ENCODE data around the gene GALNT10. TPM values are rescaled to one million over a fixed set of nuclear protein-coding genes. Genes with fewer than 3 reads are reported as not detected.

Gene GALNT10
- total and polyA plus RNA-seq, 10 of the 15 experiments (the other 5 are each of a cell fraction or from before 2014, with no cell fraction given) = 3.9 to 35.4 (median 15.5) TPM

DNA sequence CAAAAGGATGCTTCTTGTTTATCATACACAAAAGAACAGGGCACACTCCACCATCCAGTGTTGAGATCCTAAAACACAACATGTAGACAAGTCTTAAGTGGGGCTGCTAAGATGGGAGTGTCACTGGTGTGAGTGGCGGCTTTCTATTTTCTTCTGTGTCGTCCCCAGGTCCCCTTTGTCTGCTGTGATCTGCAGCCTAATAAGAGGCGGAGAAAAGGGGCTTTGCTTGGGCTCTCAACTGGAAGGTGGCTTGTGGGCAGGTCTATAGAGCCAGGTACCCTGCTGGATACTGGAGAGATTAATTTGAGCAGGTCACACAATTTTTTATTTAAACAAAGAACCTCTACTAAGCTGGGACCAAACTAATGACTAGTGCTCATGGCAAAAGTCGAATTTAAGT, 129.2 kb downstream of the GALNT10 start:
- H2AFZ ChIP-seq (ENCODE audit: control insufficient read depth, low read depth, low read length) = no peak overlapping the region
- ChIA-PET CTCF (no interaction called here), SMC1A (ENCODE audit: uncharacterized antibody, unreplicated experiment) (no interaction called here), RAD21 (ENCODE audit: unreplicated experiment) (no interaction called here), POLR2A (no interaction called here)
- DNase-seq (ENCODE audit: low read depth, low spot score) (no peak), FAIRE-seq (no peak), ATAC-seq (no peak)
- WGBS (ENCODE audit: insufficient coverage, insufficient replicate concordance, low lambda C conversion rate, missing lambda C conversion rate) = 61% methylated on average over 4 of the region's 4 CpGs
- H3K9ac ChIP-seq (ENCODE audit: control insufficient read depth, insufficient read depth, low read length) = no peak overlapping the region
- no peak overlapping the region for H3K27ac ChIP-seq (ENCODE audit: control insufficient read depth, insufficient read depth)
- in situ Hi-C loops (cut with MboI) = no loop called here
- BruUV-seq (replicated peaks) = no TSS peak
- H3K79me2 ChIP-seq (ENCODE audit: control insufficient read depth, insufficient read depth, low read length) = no peaks in the 10 kb centered on the region
- no peak overlapping the region for H3K4me3 ChIP-seq
- no peak for TF ChIP-seq ATF3 (IDR thresholded peaks at IDR 0.05; ENCODE audit: borderline replicate concordance, extremely low read depth, low read depth, low read length)
- no peak for TF ChIP-seq NFYA (IDR thresholded peaks at IDR 0.05; ENCODE audit: borderline replicate concordance, low read depth, low read length)
- TF ChIP-seq ZBTB40 (IDR thresholded peaks at IDR 0.05; ENCODE audit: borderline replicate concordance) = no peak
- no peak for TF ChIP-seq FOXM1 (IDR thresholded peaks at IDR 0.05; ENCODE audit: low read depth, low read length)
- no peak for TF ChIP-seq NFIC (IDR thresholded peaks at IDR 0.05; ENCODE audit: low read depth, low read length)
- no peak for TF ChIP-seq LARP7 (IDR thresholded peaks at IDR 0.05)
- no peak for TF ChIP-seq ZZZ3 (IDR thresholded peaks at IDR 0.05; ENCODE audit: control insufficient read depth, insufficient read length, low read depth)
- peaks cover 4% of the 10 kb centered on the region; the same call in 1 of the 2 replicates for H3K4me1 ChIP-seq (ENCODE audit: control insufficient read depth, insufficient read depth, low read length)
- H3K9me3 ChIP-seq (replicated peaks; ENCODE audit: control insufficient read depth, insufficient read depth, low read length) = no peaks in the 10 kb centered on the region
- no peak overlapping the region for H3K4me2 ChIP-seq (ENCODE audit: control insufficient read depth, insufficient read depth)
- intact Hi-C loops (cut with micrococcal nuclease; ENCODE audit: unreplicated experiment) = no loop called here
- H3K36me3 ChIP-seq (ENCODE audit: control insufficient read depth in 2 of 2, insufficient read depth in 2 of 2, low read length in 1 of 2) = peaks cover 0 to 13% of the 10 kb centered on the region in 2 experiments; a peak in 3 of 4 replicates
- H4K20me1 ChIP-seq (ENCODE audit: control insufficient read depth, insufficient read depth) = no peaks in the 10 kb centered on the region; the same call in 1 of the 2 replicates
- H3K27me3 ChIP-seq (replicated peaks in 1 of 2; ENCODE audit: control insufficient read depth in 2 of 2, insufficient read depth in 2 of 2, low read length in 1 of 2) = no peaks in the 10 kb centered on the region
